Thoracic aorta (tissue), 2 donors: ENCODE data around the gene LCN2. TPM values are rescaled to one million over a fixed set of nuclear protein-coding genes. Genes with fewer than 3 reads are reported as not detected.

Experiments used
- ATAC-seq: fragments of 150-250 bp; one replicate; pipeline ENCODE4 v1.8.0; 2017; ENCODE audit warnings: low read depth; ENCODE audit not compliant: insufficient number of reproducible peaks, low FRiP score
- DNase-seq: peaks from one replicate; pipeline ENCODE4 v3.0.0-alpha.2; 2020; ENCODE audit warnings: low spot score
- H3K27ac ChIP-seq, 2 donors: fragments of 200-600 bp; sonication (generic); 1 replicate in 1 of 2; 2 replicates in 1 of 2; pipeline ENCODE4 v1.5.1; 2016; ENCODE audit warnings: mild to moderate bottlenecking in 2 of 2, moderate library complexity in 2 of 2
- H3K27me3 ChIP-seq: fragments of 200-600 bp; sonication (generic); replicated peaks from 2 replicates; pipeline ENCODE4 v1.6.0; 2016; ENCODE audit warnings: mild to moderate bottlenecking; ENCODE audit not compliant: insufficient read depth
- H3K36me3 ChIP-seq: fragments of 200-600 bp; sonication (generic); one replicate; pipeline ENCODE4 v1.5.1; 2016
- H3K4me1 ChIP-seq, 2 donors: fragments of 200-600 bp; sonication (generic); 1 replicate in 1 of 2; 2 replicates in 1 of 2; pipeline versions ENCODE4 v1.5.1 to v1.6.0; 2016; ENCODE audit warnings: low read depth in 2 of 2, mild to moderate bottlenecking in 1 of 2; ENCODE audit not compliant: control insufficient read depth in 1 of 2
- H3K4me3 ChIP-seq: fragments of 200-600 bp; sonication (generic); 2 replicates; pipeline ENCODE4 v1.5.1; 2016; ENCODE audit warnings: mild to moderate bottlenecking
- H3K9me3 ChIP-seq: fragments of 200-600 bp; sonication (generic); 2 replicates; pipeline ENCODE4 v1.5.1; 2016
- total RNA-seq, 2 donors: library from RNA; depleted of rRNA; stranded (reverse); fragments of >200 nt; gene quantifications; one replicate each; pipeline versions ENCODE4 v1.1.0 to v1.2.3, GENCODE V29; 2016
- TF ChIP-seq, protein P1 (sequence below): fragments of 200-600 bp; sonication (generic); IDR thresholded peaks from one replicate; pipeline ENCODE4 v1.5.1; 2019; ENCODE audit warnings: antibody characterized with exemption

Gene LCN2
- total RNA-seq, 2 donors from 2014 or later, result not detected

GRCh38 chr9:128136816-128137793 is 12.1 kb upstream of the LCN2 start:
- no peaks in the 10 kb centered on the region for H3K27me3 ChIP-seq
- H3K36me3 ChIP-seq, result no peaks in the 10 kb centered on the region
- DNase-seq, result no peak
- no peak overlapping the region for H3K4me3 ChIP-seq
- H3K4me1 ChIP-seq, result no peaks in the 10 kb centered on the region
- H3K9me3 ChIP-seq, result no peaks in the 10 kb centered on the region
- TF ChIP-seq, protein P1, sequence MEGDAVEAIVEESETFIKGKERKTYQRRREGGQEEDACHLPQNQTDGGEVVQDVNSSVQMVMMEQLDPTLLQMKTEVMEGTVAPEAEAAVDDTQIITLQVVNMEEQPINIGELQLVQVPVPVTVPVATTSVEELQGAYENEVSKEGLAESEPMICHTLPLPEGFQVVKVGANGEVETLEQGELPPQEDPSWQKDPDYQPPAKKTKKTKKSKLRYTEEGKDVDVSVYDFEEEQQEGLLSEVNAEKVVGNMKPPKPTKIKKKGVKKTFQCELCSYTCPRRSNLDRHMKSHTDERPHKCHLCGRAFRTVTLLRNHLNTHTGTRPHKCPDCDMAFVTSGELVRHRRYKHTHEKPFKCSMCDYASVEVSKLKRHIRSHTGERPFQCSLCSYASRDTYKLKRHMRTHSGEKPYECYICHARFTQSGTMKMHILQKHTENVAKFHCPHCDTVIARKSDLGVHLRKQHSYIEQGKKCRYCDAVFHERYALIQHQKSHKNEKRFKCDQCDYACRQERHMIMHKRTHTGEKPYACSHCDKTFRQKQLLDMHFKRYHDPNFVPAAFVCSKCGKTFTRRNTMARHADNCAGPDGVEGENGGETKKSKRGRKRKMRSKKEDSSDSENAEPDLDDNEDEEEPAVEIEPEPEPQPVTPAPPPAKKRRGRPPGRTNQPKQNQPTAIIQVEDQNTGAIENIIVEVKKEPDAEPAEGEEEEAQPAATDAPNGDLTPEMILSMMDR, result no peak
- ATAC-seq, result no peak
- H3K27ac ChIP-seq, result no peak overlapping the region

DNA sequence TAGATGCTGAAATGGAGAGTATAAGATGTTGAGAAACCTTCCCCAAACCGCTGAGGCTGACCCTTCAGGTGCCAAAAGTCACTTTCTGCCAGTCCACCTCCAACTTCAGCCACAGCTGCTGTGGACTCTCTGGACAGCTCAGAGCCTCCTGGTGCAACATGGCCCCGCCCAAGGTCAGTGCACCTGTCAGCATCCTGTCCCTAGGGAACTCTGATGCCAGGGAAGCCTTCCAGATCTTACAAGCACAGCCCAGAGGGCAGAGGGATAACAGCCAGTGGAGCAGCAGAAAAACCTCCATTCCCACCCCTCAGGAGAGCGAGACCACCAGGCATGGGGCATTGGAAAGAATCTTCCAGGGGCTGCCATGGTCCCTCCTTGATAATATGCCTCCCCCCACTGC is 11.3 kb upstream of the LCN2 start:
- DNase-seq (no peak), ATAC-seq (no peak)
- no peaks in the 10 kb centered on the region for H3K36me3 ChIP-seq
- no peak overlapping the region for H3K4me3 ChIP-seq
- no peaks in the 10 kb centered on the region for H3K27me3 ChIP-seq
- no peaks in the 10 kb centered on the region for H3K4me1 ChIP-seq
- no peaks in the 10 kb centered on the region for H3K9me3 ChIP-seq
- TF ChIP-seq, protein P1, result no peak
- H3K27ac ChIP-seq, result no peak overlapping the region

DNA sequence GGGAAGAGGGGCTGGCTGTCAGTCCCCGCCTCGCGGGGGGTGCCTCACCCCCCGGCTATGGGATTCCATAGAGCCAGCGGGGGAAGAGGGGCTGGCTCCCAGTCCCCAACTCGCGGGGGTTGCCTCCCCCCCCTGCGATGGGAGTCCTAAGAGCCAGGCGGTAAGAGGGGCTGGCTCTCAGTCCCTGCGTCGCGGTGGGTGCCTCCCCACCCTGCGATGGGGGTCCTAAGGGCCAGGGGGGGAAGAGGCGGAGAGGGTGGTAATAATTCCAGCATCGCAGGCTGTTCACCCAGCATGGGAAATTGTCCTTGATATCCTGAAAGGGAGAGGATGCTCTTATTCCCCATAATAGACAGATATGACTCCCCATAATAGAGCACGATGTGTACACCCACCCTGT is 9.6 kb upstream of the LCN2 start:
- Histone ChIP-seq H3K36me3 (no peaks in the 10 kb centered on the region), H3K4me3 (no peak overlapping the region), H3K27ac (no peak overlapping the region), H3K4me1 (no peaks in the 10 kb centered on the region), H3K27me3 (no peaks in the 10 kb centered on the region), H3K9me3 (no peaks in the 10 kb centered on the region)
- TF ChIP-seq, protein P1, result no peak
- no peak for ATAC-seq
- no peak for DNase-seq

DNA sequence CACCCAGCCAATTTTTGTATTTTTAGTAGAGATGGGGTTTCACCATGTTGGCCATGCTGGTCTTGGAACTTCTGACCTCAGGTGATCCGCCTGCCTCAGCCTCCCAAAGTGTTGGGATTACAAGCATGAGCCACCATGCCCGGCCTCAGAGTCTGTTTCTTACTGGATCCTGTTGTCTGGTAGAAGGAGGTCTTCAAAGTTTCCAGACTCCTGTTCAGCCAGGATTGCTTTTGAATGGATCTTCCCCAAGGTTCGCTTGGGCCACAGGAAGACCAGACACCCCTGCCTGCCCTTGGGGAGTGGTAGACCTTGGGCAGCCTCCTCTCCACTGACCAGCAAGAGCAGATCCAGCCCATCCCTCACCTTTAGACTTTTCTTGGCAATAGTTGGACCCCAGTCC is 7.6 kb upstream of the LCN2 start:
- H3K27ac ChIP-seq, result no peak overlapping the region
- TF ChIP-seq, protein P1, result no peak
- no peaks in the 10 kb centered on the region for H3K27me3 ChIP-seq
- DNase-seq (no peak), ATAC-seq (no peak)
- H3K9me3 ChIP-seq, result no peaks in the 10 kb centered on the region
- H3K36me3 ChIP-seq, result no peaks in the 10 kb centered on the region
- H3K4me1 ChIP-seq, result no peaks in the 10 kb centered on the region
- no peak overlapping the region for H3K4me3 ChIP-seq

- Histone ChIP-seq H3K4me1 (no peaks in the 10 kb centered on the region), H3K27me3 (no peaks in the 10 kb centered on the region), H3K4me3 (no peak overlapping the region), H3K27ac (no peak overlapping the region), H3K36me3 (no peaks in the 10 kb centered on the region), H3K9me3 (no peaks in the 10 kb centered on the region)
- DNase-seq, result no peak
- no peak for ATAC-seq
- TF ChIP-seq, protein P1, result no peak
These were observed 7.2 kb upstream of the LCN2 start for GRCh38 chr9:128142061-128142460.
